Activated gamma-delta T cell treated with anti-CD3 and anti-CD28 coated beads, Interleukin-2, amount 50 U/mL, for 16 hours (primary cell): Measurements from ENCODE around the gene WWOX.

Experiments used
- DNase-seq: peaks from one replicate; pipeline ENCODE4 v3.0.0-alpha.2; 2020; ENCODE audit warnings: low read depth

Gene WWOX

DNA sequence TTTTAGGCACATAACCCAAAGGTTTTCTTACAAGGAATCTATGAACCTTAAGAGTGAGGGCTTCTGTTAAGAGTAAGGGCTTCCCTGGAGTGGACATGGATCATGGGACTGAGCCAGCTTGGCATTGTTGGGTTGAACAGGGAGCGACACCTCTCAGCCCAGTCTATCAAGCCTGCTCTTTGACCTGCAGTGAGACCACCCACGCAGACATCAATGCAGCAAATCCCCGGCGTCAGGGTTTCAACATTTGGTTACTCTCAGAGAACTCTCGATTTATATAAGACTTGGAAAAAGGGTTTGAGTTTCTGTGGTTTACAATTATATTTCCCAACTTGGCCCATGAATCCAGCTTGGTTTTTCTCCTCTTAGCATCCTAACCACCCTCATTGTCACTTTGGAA is 299.9 kb downstream of the WWOX start:
- no peak for DNase-seq

DNA sequence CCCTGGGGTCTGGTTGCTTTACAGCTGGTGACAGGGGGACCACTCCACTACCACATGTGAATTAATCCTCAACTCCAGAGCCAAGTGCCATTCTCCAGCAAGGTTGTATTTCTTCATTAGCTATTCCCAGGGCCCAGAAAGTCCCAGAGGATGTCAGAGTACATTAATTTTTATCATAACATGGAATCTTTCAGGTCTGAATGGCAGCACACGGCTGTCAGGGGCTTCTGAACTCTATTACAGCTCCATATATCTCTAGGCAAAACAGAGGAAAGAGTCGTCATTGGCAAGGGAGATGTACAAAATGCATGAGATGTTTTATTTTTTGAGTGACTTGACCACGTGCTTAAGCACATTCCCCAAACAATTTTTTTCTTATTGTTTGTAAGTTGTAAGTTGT is 303.4 kb downstream of the WWOX start:
- DNase-seq, result no peak

DNA sequence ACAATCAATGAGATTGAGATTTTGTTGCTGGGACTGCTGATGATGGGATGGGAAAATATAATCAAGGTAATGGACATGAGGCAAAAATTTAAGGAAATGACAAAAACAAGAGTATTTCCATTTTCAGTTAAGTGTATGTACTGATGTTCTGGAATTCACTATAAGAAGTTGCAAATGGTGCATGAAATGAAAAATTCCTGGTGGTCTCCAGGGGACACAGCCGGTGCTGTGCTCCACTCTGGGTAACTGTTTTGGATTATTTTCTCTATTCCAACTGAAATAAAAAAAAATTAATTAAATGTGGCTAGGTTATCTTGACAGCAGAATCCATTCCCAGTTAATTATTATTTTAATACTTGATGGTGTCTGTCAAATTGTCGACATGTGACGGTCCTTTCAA is 305.6 kb downstream of the WWOX start:
- DNase-seq, result no peak

DNA sequence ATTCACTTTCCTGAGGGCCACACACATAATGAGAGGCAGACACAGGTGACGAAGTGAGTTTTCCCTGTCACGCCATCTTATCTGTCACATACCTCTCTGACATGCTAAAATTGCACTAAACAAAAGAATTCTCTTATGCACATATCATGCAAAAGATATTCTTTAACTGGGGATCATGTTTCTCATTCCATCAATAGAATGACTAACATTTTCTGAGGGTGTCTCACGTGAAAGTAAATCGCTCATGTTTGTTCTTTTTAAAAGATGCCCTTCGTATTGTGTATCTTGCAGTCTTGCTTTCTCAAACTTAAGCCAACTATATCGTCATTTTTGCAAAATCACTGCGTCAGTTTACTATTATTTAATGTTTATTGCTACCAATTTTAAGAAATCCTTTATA is 306.4 kb downstream of the WWOX start:
- no peak for DNase-seq

DNA sequence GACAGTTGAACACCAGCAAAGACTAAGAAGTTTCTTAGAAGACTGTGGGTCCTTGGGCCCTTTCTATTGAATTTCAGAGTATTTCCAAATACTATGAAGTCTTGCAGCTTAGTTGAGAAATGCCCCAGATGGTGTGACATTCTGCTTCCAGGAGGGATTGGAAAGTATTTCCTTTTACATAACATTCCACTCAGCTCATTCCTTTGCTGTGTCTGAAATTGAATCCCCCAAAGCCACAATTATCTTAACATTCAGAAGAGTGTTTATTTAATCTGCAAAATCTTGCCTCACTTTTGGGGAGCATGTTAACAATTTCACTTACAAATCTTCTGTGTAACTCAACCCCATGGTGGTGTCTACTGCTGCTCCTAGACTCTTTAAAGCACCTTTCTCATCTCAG is 307.7 kb downstream of the WWOX start:
- no peak for DNase-seq

DNA sequence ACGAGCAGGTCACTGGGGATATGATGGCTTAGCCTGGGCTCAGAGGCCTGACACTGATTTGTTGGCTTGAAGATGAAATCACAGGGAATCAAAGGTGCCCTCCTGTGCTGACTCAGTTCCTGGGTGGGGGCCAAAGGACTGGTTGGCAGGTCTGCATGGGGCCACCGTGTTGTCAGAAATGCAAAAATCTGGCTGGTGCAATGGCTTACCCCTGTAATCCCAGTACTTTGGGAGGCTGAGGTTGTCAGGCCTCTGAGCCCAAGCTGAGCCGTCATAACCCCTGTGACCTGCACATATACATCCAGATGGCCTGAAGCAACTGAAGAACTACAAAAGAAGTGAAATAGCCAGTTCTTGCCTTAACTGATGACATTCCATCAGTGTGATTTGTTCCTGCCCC is 314.2 kb downstream of the WWOX start:
- DNase-seq, result no peak

DNA sequence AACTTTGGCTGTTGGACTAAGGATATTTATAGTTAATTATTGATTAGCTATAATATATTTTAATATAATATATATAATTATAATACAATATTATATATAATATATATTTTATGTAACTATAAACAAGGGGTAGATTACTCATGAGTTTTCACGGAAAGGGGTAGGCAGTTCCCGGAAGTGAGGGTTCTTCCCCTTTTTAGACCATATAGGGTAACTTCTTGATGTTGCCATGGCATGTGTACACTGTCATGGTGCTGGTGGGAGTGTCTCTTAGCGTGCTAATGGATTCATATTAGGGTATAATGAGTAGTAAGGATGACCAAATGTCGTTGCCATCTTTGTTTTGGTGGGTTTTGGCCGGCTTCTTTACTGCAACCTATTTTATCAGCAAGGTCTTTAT is 315.6 kb downstream of the WWOX start:
- no peak for DNase-seq

DNA sequence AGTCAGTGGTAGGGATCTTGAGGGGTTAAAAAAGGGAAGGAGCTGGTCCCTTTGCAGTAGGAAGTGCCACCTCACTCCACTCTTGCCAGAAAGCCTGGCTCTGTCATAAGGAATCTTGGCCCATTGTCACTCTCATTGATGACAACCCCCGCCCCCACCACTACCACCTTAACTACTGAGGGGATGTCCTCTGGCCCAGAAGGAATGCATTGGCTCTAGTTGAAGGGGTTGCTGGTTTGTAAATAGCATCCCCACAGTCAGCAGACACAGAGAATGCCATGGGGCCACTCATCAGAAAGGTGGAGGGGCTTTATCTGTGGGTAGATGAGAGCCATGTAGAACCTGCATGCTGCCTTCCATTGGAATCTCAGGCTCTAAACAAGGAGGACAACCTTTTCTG is 316.2 kb downstream of the WWOX start:
- no peak for DNase-seq

DNA sequence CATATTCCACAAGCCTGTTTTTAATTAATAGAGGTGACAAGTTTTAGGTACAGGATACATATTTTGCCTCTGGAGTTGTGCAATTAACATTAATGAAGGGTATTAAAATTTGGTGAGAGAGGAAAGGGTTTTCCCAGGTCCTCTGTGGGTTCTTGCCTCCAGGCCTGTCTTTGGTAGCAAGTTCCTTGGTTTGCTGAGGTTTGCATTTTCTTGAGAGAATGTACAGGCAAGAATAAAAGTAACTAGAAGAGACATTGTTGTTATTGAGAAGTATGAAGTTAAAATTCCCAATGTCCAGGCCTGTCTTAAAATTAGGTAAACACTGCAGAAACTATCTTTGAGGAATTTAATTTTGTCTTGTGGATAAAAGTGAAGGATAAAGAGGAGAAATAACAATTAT is 316.9 kb downstream of the WWOX start:
- DNase-seq, result no peak

DNA sequence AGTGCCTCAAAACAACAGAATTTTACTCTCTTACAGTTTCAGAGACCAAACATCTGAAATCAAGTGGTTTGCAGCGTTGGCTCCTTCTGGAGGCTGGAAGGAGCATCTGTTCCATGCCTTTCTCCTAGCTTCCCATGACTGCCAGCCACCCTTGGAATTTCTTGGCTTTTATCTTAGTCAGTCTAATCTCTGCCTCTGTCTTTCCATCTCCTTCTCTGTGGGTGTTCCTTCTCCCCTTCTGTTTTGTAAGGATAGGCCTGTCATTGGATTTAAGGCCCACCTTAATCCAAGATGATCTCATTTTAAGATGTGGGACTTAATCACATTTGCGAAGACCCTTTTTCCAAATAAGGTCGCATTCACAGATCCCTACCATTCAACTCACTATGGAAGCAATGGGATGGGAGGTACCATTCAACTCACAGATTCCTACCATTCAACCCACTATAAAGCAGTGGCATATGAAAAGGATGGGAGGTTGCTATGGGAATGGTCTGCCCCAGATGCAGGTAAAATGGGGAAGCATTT is 321.8 kb downstream of the WWOX start:
- no peak for DNase-seq

DNA sequence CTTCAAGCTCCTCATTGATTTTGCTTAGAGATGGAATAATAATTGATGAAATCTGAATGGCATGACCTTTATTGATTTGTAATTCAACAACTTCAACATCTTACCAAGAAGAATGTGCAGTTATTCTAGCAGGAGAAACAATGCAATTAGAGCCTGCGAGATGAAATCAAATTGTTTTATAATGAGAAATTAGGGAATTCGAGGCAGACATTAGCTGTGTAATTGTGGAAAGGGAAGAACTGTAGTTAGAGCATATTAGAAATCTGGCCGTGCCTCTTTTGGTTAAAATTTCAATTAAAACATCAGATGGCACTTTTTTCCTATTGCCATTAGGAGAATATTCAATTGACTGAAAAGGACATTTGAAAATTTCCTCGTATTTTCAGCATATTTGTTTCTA is 325.8 kb downstream of the WWOX start:
- no peak for DNase-seq

DNA sequence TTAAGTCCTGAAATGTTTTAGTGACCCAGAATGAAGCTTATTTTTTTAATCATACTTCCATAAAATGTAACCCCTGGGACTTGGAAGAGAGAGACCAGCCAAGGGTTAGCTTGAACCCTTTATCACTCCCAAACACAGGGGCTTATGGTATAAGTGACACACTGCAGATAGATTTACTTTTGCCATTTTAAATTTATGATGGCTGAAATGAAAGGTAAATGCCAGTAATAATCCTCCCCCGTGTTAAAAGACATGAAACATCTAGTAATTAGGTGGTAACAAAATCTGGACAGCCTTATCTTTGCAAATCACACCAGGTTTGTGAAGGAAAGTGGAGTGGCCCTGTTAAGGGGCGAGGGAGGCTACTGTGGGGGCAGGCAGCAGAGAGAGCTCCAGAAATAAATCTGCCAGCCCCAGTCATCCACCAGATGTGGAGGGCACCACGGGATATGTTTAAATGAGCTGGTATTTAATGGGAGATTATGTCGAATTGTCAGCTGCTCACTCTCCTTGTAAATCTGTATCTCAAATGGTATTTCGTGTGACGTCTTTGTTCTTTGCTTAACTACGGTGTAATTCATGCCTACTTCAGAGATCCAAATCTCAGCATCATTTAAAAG is 326.5 kb downstream of the WWOX start:
- DNase-seq, result no peak

DNA sequence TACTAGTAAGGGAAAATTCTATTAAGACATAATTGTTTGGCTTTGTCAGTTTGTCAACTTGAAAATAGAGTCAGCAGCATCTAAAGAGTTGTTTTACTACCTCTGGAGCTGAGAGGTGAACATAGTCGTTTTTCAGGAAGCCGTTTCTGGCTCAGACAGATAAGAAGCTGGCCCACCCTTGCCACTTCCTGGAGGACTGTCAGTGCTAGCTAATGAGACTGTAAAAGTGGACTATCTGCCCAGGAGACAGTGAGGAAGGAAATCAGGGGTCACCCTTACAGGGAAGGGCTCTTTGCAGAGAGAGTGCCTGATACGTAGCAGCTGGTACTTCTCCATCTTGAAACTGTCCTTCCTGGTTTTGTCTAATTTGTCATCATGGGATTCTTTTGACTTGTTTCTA is 328.7 kb downstream of the WWOX start:
- DNase-seq, result no peak

DNA sequence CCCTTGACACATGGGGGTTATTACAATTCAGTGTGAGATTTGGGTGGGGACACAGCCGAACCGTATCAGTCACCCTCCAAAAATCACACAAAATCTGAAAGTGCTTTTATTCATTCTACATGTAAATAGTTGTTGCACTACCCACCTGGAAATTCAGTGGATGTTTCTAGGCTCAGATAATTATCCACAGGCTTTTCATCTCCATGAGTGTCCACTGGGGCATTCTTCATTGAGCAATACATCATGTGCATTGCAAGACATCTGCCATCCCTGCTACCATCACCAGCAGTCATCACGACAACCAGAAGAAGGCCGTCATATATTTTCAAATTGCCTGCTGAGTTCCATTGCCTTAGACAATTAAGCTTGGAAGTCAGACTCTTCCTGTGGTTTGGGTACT is 330.8 kb downstream of the WWOX start:
- no peak for DNase-seq

DNA sequence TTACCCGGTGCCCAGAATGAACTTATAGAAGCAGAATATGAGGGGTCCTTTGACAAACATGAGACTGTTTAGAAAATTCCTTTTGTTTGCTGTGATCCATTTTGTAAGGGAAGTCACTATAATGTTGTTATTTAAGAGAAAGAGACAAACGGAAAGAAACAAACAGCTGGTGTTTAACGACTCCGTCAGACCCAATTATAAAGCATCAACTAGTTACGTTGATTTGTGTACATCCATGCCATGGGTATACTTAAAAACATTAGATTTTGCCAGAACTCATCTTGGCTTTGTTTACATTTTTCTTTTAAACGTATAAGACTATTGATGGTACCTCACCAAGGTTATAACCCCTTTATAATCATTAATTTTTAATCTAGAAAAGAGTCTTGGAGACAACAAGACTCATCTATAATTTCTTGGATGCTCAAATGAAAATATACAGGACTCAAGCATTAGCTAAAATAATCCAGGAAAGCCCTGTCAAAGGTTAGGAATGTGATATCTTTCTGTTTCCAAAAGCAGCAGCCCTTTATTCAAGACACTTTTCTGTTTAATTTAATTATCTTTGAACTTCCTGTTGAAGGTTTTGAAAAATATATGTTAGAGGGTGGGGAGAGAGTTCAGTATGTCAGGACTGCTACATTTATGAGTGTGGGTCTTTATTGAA is 331.7 kb downstream of the WWOX start:
- no peak for DNase-seq

DNA sequence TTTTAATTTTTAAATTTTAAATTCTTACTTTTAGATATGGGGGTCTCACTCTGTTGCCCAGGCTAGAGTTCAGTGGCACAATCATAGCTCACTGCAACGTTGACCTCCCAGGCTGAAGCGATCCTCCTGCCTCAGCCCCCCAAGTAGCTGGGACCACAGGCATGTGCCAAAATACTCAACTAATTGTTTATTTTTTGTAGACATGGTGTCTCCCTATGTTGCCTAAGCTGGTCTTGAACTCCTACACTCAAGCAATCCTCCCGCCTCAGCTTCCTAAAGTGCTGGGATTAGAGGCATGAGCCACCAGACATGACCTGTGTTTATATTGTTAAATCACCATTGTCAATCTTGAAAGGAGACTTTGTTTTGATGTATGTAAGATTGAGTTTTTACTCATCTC is 332.2 kb downstream of the WWOX start:
- no peak for DNase-seq

DNA sequence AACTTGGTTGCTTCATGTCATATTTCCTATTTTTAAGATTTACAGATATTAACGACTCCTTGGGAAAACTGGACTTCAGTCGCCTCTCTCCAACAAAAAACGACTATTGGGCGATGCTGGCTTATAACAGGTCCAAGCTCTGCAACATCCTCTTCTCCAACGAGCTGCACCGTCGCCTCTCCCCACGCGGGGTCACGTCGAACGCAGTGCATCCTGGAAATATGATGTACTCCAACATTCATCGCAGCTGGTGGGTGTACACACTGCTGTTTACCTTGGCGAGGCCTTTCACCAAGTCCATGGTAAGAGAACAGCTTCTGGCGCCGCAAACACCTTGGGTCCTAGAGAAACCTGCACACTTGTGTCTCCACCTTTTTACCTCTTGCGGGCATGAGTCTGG is 333.0 kb downstream of the WWOX start:
- DNase-seq, result no peak

DNA sequence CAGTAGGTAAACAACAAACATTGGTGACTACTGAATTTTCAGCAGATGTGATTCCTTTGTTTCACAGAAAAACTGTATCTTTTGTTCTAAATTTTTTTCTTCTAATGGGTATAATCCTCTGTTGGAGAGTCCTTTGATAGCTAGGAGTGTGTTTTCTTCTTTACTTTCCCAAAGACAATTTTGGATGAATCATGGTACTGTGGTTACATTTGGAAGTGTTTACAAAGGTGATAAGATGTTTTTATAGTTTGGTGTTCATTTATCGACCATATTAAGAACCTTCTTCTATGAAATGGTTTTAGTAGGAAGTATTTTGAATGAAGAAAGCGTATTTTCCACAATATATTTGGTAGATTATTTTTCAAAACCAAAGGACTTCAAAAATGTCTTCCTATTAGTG is 333.7 kb downstream of the WWOX start:
- DNase-seq, result no peak

DNA sequence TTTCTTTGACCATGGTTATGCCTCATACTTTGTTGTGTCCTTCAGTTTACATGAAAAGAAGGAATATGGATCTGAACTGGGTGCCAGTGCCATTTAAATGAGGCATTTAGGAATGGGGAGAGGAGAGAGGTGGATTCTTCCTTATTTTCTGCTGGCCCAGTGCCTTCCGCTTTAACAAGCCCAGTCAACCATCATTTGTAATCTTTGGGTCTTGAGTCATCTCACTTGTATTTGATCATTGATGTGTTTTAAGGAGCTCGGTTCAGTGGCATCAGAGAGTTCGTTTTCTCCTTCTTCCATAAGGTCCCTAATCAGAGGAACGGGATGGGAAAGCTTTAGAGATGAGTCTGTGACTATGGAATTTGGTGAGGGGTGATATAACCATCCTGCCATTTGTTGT is 334.9 kb downstream of the WWOX start:
- no peak for DNase-seq

DNA sequence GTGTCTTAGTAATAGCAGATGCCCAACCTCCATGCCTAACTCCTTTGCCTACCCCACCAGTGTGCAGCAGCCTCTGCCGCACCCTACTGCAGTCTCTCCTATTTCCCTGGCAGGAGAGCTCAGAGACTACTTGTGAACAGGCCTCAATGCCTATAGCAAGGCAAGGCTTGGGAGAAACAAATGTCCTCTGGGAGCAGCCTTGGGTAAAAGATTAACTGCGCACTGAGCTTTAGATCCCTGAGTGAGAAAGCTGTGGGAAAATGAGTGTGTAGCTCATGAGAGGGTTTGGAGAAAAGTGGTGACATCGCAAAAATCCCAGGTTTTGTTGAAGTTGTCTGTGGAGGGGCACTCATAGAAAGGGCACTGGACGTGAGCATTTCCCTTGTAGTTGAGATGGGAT is 335.8 kb downstream of the WWOX start:
- DNase-seq, result no peak

DNA sequence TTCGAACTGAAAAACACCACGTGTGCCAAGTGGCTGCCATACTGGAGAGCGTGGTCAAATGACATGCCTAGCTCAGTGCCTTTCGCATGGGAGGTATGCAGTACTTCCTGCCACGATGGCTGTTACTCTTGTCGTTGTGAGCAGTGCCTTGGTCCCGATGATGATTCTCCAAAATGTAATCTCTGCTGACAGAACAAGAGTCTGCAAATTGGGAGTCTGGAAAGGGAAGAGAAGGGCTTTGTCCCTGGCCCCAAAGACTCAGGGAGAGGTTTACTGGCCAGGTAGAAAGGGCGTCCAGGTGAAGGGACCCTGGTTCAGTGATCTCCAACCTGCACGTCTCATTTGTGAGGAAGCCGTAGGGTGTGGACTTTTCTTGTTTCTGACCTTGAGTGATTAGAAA is 336.6 kb downstream of the WWOX start:
- DNase-seq, result no peak

DNA sequence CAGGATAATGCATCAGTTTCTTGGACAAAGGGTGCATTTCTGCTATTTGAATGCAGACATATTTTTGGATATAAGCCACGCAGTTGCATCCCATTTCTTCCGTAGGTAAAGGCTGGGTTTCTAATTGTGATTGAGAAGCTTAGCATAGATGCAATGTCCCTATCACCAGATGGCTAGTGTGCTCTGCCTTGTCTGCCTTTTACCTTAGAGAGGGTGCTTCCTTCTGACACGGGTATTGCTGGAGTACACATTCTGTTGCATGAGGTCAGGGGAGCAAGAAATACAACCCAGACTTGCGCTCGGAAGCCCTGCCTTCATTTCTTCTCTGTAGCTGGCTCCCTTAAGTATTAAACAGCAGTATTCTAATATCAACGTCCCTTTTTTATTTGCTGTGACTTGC is 337.4 kb downstream of the WWOX start:
- no peak for DNase-seq

DNA sequence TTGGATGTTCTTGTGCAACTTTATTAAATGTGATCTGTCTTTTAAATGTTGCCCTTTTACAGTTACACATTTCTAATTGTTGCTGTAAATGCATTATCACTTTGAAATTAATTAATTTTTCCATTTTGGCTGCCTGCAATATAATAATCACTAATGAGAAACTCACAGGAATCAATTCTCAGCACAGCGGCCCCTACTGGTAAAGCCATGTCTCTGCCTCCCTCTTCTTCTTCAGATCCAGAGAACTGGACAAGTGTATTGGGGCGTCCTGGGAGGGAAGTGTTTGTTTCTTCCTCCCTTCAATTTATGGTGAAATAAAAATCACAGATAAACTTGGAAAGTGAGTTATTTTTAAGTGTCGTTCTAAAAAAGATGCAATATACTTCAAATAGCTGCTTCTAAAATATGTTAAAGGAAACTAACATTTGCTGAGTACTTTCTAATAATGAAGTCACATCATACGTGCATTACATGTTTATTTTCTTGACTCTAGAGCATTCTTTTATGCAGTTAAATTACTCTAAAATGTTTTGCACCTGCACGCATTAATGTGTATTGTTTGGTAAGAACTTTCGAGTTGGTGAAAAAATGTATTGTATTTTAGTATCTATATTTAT is 338.0 kb downstream of the WWOX start:
- DNase-seq, result no peak

DNA sequence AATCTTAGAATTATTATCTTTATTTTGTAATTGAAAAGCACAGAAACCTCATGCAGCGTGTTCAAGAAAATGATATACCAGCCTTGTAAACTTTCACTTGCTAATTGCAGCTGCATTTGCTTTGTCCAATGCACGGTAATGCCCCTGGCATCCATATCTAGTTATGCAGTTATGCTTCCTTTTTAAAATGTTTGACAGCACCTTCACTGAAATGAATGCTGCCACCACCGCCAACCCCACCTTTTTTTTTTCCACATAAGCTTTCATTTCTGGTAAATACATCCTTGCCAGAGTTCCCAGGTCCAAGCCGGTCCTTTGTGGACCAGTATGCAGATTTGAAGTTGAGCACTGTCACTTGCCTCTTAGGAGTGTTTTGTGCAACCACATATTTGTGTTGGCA is 338.8 kb downstream of the WWOX start:
- no peak for DNase-seq
